Measurements from ENCODE around the gene RALA.
"Not testable (repeated sequence)": the region's sequence is repeated elsewhere in the genome, so short reads cannot be mapped to it uniquely, and the experiment has no call there.

Gene RALA

DNA sequence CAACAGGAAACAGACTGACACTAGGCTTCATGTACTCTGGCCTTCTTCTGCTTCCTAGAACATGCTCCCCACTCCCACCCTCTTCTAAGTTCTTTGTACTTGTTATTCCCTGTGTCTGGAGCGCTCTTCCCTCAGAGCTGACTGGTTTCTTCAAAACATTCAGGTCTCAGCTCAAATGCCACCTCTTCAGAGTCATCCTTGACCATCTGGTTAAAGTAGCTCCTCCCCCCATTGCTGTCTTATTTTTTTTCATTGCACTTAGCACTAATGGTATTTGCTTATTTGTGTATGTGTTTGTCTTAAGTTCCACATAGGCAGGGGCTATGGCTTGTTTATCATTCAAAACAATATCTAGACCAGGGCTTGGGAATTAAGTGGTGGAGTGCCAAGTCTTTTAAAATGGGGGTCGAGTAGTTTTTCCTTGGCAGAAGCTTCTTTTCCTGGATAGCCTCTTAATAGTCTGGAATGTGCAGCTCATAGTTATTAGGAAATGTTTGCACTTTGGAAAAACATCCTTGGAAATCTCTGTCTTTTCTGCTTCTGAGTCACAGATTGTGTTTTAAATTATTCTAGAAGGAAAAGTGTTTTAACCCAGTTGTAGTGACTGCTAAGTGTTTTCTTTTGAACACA lies 60.0 kb downstream of the RALA start:
- no peak for DNase-seq (ENCODE audit: low read depth)

DNA sequence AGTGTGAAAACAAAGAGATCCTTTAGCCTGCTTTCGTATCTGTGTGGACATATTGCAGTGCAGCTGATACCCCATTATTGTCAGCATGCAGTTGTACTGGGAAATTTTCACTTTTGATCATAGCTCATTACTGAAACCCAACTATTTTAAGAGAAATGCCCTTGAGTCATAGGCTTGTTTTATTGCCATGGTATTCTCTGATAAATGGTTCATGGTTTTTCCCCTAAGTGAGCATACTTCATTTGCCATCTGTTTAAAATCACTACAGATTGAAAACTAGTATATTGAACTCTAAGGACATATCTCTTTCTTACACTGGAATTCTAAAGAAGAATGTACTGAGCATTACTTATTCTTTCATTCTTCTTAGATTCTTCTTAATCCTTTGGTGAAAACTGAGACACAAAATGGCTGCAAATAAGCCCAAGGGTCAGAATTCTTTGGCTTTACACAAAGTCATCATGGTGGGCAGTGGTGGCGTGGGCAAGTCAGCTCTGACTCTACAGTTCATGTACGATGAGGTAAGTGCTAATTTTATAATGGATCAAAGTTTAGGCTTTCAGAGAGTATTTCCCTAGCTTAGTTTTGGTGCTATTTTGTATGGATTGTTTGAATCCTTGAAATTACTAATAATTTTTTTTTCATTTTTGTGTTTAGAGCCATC lies 63.0 kb downstream of the RALA start:
- DNase-seq (ENCODE audit: low read depth) = no peak

DNA sequence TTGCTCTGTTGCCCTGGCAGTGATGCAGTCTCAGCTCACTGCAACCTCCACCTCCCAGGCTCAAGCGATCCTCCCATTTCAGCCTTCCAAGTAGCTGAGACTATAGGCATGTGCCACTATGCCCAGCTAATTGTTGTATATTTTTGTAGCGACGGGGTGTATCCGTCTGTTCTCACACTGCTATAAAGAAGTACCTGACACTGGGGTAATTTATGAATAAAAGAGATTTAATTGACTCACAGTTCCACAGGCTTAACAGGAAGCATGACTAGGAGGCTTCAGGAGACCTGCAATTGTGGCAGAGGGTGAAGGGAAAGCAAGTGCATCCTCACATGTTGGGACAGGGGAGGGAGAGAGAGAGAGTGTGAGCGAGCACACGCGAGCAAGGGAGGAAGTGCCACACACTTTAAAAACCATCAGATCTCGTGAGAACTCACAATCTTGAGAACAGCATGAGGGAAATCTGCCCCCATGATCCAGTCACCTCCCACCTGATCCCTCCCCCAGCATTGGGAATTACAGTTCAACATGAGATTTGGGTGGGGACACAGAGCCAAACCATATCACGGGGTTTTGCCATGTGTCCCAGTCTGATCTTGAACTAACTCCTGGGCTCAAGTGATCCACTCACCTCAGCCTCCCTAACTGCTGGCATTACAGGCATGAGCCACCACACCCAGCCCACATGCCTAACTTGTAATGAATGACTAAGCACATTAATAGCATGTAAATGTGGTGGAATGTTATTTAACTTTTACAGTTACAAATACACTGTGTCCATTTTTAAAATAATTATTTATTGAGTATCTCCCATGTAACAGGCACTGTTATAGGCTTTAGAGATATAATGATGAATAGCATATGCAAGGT lies 65.5 kb downstream of the RALA start:
- no peak for DNase-seq (ENCODE audit: low read depth)

DNA sequence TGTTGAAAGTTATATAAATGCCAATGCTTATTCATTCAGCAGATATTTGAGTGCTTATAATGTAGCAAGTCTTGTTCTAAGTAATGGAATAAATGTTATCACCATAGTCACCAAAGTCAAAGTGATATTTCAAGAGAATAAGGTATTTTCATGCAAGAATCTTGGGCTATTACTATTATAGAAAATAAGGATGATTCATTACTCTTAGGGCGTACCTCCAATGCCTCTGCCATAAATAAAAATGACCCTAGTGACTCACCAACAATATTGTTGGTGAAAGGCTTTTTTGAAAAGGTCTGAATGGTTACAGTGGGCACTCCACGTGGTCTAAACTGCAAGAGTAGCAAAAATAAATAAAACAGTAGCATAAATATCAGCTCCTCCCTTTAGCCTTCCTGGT lies 68.4 kb downstream of the RALA start:
- no peak for DNase-seq (ENCODE audit: low read depth)

DNA sequence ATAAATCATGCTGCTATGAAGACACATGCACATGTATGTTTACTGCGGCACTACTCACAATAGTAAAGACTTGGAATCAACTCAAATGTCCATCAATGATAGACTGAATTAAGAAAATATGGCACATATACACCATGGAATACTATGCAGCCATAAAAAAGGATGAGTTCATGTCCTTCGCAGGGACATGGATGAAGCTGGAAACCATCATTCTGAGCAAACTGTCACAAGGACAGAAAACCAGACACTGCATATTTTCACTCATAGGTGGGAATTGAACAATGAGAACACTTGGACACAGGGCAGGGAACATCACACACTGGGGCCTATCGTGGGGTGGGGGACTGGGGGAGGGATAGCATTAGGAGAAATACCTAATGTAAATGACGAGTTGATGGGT lies 69.7 kb downstream of the RALA start:
- DNase-seq (ENCODE audit: low read depth) = not testable (repeated sequence)

DNA sequence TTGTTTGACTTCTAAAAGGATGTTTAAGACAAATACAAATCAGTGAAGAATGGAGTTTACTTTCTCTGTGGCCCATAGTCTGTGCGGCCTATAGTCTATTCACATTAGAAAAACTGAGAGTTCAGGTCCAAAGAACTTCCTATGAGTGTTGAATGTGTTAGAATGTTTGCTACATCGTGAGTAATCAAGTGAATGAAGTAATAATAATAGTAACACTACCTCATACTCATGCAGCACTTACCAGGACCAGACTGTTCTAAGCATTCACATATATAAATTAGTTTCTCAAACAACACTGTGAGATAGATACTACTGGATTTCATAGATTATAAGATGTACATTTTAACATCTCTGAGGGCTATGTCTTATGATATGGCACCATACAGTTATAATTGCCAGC lies 70.4 kb downstream of the RALA start:
- no peak for DNase-seq (ENCODE audit: low read depth)

DNA sequence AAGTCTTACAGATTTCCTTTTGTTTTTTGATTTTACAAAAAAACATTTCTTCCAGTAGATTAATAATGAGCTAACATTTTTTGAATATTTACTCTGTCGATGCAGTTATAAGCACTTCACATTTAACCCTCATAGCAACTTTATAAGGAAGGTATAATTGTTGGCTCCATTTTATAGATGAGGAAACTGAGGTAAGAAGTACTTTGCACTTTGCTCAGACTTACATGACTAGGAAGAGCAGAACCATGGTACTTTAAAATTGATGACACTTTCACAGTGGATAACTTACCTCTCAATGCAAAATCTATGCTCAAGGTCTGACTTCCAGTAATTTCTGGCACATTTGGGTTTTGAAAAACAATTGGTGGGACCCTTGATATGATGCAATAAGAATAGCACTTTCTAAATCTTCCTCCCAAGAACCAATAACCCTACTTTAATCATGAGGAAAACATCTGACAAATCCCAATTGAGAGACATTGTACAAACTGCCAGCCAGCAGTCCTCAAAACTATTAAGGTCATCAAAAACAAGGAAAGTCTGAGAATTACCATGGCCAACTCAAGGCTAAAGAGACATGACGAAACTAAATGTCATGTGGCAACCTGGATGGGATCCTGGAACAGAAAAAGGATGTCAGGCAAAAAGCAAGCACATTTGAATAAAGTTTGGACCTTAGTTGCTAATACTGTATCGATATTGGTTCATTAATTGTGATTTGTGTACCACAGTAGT lies 72.6 kb downstream of the RALA start:
- no peak for DNase-seq (ENCODE audit: low read depth)

DNA sequence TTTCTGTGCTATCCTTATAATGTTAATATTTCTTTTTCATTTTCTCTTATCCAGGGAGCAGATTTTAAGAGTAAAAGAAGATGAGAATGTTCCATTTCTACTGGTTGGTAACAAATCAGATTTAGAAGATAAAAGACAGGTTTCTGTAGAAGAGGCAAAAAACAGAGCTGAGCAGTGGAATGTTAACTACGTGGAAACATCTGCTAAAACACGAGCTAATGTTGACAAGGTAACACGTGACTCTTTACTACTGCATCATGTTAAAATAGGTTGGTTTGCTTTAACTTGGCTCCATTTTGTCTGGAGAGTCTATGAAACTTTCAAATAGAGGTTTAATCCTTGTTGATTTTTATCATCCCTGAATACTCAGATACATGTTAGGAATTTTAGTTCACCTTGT lies 73.3 kb downstream of the RALA start:
- DNase-seq (ENCODE audit: low read depth) = no peak

DNA sequence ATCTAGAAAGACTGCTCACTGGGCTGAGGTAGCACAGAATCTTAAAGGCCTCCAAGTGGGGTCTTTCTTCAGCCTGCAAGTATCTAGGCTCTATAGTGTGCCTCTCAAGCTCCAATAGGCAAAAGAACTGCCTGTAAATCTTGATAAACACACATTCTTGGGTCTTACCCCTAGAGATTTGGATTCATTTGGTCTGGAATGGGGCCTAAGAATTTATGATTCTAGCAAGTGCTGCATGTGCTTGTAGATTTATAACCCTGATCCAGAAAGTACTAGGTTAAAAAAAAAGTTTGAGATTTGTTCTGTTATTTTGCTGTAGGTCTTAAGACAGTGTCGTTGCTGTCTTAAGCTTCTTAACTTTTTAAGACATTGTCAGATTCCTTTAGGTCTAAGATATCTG lies 74.1 kb downstream of the RALA start:
- no peak for DNase-seq (ENCODE audit: low read depth)

DNA sequence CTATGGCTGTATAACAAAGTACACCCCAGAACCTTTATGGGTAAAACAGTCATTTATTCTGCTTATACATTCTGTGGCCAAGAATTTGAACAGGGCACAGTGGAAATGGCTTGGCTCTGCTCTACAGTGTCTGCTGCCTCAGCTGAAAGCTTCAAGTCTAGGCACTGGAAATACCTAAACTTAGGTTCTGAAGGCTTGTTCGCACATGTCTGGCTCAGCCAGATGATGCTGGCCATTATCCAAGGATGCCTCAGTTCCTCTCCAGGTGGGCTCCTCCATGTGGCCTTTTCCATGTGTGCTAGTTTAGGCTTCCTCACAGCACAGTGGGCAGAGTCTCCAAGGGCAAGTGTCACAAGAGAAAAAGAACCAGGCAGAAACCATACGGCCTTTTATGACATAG lies 76.8 kb downstream of the RALA start:
- DNase-seq (ENCODE audit: low read depth) = no peak

DNA sequence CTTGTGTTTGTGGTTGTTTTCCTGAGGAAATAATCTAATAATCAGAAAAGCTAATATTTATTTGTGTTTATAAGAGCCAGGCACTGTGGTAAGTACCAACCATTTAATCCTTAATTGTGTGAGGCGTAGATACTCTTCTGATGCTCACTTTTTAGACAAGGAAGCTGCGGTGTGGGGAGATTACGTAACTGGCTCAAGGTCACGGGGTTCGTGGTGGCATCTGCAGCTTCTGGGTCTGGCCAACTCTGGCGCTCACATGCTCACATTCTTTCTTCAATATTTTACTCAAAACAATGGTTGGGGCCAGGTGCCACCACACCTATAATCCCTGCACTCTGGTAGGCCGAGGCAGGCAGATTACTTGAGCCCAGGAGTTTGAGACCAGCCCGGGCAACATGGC lies 77.6 kb downstream of the RALA start:
- DNase-seq (ENCODE audit: low read depth) = no peak

DNA sequence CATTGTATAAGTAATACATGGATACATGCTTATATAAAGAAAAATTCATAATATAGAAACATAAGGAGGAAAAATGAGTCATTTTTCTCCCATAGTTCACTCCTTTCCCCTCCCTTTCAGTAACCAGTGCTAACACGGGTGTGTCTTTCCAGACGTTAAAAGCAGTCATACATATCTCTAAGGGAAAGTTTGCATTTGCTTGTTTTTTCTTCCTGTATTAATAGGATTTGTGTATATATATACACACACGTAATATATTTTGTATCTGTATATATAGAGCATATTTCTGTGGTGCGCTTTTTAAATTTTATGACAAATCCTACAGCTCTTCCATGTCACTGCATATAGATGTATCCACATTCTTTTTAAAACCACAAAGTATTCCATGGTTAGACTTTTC lies 78.8 kb downstream of the RALA start:
- no peak for DNase-seq (ENCODE audit: low read depth)

DNA sequence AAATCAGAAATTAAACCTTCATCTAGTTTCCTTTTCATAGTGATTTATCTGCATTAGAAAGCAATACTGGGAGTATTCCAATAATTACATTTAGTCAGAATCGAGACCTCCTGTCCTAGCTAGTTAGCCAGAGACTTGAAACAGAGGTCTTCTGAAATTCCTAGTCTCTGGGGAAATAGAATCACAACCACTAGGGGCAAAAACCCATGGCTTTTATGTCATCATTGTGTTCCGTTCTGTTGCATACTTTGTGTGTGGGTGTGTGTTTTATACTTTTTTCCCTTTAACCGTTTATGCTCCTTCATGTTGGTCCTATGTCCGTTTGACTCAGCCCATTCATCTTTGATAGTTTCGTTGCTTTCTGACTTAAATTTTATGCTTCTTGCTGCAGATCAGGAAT lies 79.8 kb downstream of the RALA start:
- no peak for DNase-seq (ENCODE audit: low read depth)

DNA sequence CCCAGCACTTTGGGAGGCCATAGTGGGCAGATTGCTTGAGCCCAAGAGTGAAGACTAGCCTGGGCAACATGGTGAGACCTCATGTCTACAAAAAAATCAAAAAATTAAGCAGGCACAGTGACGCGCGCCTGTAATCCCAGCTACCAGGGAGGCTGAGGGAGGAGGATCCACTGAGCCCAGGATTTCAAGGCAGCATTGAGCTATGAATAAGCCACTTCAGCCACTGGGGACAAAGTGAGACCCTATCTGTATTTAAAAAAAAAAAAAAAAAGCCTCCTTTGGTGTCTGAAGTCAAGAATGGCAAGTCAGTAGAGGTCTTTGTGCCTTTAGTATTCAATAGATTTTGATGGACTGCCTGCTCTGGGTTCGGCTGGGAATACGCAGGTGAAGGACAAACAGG lies 85.7 kb downstream of the RALA start:
- no peak for DNase-seq (ENCODE audit: low read depth)

DNA sequence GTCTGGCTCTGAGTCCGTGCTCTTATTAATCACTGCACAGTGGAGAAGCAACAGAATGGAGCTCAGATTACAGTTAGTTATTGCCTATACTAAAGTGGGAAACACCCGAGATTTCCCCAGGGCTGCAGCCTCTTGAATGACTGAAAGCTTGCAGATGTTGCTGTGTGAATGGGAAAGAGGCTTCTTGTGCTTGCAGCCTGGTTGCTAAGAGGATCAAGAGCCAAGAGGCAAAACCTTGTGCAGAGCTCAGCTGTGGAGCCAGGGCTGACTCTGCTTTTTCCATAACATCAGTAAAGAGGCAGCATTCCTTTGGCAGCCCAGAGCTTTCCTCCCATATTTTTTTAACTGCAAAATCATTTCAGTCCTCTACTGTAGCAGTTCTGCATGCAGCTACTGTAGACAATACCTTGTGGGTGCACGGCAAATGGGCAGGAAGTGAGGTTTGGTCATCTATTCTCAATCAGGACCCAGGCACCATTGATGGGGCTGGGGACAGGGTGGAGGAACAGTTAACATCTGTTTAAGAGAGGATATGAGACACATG lies 86.5 kb downstream of the RALA start:
- no peak for DNase-seq (ENCODE audit: low read depth)

DNA sequence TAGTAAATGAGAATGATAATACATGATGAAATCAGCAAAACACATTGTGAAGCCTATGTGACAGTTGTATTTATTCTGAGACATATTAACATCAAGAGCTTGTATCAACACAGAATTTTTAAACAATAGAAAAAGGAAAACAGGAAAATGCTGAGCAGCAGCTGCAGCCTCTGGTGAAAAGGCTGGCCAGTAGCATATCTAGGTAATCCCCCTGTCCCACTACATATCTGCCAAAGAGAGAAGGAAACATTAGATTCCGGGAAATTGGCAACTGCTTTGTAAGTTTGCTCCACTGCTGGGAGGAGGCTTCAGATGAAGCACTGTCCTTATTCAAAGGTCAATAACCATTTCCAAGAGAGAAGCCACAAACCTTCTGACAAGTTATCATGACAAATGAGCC lies 89.4 kb downstream of the RALA start:
- DNase-seq (ENCODE audit: low read depth) = no peak

DNA sequence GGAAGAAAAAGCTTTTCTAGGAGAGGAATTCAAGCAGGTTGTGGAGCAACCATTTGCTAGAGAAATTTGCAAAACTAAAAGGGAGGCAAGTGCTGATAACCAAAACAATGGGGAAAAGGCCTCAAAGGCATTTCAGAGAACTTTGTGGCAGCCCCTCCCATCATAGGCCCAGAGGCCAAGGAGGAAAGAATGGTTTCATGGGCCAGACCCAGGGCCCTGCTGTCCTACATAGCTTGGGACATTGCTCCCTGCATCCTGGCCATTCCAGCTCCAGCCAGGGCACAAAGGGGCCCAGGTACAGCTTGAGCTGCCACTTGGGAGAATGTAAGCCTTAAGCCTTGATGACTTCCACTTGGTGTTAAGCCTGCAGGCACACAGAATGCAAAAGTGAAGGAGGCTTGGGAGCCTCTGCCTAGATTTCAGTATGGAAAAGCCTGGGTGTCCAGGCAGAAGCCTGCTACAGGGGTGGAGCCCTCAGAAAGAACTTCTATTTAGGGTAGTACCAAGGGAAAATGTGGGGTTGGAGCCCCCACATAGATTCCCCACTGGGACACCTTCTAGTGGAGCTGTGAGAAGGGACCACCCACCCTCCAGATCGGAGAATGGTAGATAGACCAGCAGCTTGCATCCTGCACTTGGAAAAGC lies 91.2 kb downstream of the RALA start:
- DNase-seq (ENCODE audit: low read depth) = no peak

DNA sequence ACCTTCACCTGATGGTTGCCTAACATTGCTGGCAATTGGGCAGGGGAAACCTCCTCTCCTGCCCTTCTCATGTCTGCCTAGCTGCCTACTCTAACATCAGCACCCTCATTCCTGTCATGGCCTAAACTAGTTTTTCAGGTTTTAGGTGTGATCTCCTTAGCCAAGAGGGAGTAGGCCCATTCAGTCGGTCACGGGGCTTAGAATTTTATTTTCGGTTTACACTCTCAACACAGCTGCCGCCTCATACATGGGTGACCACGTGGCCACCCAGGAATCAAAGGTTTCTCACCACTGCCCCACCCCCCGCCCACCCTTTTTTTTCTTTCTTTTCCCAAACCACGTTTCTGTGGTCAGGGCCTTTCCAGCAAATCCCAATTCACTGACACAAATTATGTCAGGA lies 97.2 kb downstream of the RALA start:
- DNase-seq (ENCODE audit: low read depth) = no peak

DNA sequence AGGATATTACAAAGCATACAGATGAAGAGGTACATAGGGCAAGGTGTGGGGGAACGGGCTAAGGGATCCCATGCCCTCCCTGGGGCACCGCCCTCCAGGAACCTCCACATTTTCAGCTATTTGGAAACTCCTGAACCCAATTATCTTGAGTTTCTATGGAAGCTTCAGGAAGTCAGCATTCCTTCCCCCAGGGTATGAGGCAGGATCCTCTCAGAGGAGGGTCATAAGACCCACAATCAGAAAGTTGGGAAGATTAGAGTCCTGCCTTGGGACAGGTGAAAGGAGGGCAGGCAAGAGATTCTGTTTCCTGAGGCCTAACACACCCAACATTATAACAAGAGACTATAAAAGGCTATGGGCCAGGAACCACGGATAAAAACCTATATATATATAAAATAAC lies 98.0 kb downstream of the RALA start:
- DNase-seq (ENCODE audit: low read depth) = no peak

DNA sequence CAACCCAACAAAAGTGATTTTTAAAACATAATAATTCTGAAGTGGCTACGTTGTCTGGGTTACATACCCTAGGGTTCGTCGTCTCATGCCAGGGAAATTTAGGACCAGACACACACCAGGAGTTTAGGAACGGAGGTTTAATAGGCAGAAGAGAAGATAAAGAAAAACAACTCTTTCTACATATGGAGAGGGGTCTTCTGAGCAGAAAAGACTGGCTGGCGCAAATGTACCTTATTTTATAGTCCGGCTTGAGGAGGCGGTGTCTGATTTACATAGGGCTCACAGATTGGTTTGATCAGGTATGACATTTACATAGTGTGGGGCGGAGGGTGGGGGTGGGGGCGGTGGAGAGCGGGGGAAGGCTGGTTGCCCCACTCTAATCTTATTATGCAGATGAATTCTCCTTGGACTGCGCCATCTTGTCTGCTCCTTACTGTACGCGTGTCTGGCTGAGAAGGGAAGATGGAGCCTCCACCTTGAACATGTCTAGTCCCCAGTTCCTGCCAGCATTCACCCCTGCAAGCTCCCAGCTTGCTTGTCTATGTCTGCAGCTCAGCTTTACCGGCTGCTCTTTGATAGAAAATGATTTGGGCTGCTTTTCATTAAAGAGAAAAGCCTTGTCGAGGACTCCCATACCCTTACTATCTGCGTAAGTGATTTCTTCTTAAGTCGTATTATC lies 98.7 kb downstream of the RALA start:
- no peak for DNase-seq (ENCODE audit: low read depth)
